ENCODE data around the gene FXYD5.
"Not testable (repeated sequence)": the region's sequence is repeated elsewhere in the genome, so short reads cannot be mapped to it uniquely, and the experiment has no call there.

- TF ChIP-seq CTCF (IDR thresholded peaks at IDR 0.05 in 4 of 5, conservative IDR thresholded peaks at IDR 0.05 in 1 of 5); POLR2A (IDR thresholded peaks at IDR 0.05): not testable (repeated sequence)
Observed at GRCh38 chr19:35153129-35153522, 1.4 kb upstream of the FXYD5 start.
